K562 (cell line): ENCODE measurements around the gene LRP10. TPM values are rescaled to one million over a fixed set of nuclear protein-coding genes. Genes with fewer than 3 reads are reported as not detected.
A peak's percentile ranks its signal among the peaks of the same experiment; 100 is the strongest.

Experiments
- ARID3A ChIP-seq: IDR thresholded peaks from 2 replicates; pipeline ENCODE4 v1.6.1; 2012; ENCODE audit warnings: low read depth, low read length, improper control_type of control experiment, borderline replicate concordance
- ATF6 ChIP-seq: sonication (generic); formaldehyde crosslinking; IDR thresholded peaks from 2 replicates; pipeline ENCODE4 v1.4.0; 2020; ENCODE audit warnings: mild to moderate bottlenecking, missing genetic modification reagents
- BCLAF1 ChIP-seq, 2 experiments: fragments of 450-650 bp in 1 of 2; IDR thresholded peaks; 2 replicates each; pipeline ENCODE4 v1.6.1; 2011 to 2017; ENCODE audit warnings: low read depth in 2 of 2, antibody characterized with exemption in 1 of 2, borderline replicate concordance in 1 of 2, low read length in 1 of 2, mild to moderate bottlenecking in 1 of 2, mixed read lengths in 1 of 2; ENCODE audit not compliant: control insufficient read depth in 1 of 2
- CBX2 ChIP-seq: fragments of 200-600 bp; sonication (generic); IDR thresholded peaks from one replicate; pipeline ENCODE4 v1.6.1; 2012; ENCODE audit warnings: mild to moderate bottlenecking, low read length, inconsistent platforms; ENCODE audit not compliant: insufficient read depth, poor library complexity, severe bottlenecking
- E2F3 ChIP-seq: fragments of 250-450 bp; sonication (Bioruptor Pico); IDR thresholded peaks from 2 replicates; pipeline ENCODE4 v1.4.0; 2020; ENCODE audit warnings: mild to moderate bottlenecking
- EGR1 ChIP-seq: fragments of 450-650 bp; conservative IDR thresholded peaks from 2 replicates; pipeline ENCODE4 v1.6.1; 2017; ENCODE audit warnings: mild to moderate bottlenecking
- KDM5B ChIP-seq: fragments of 200-600 bp; sonication (generic); IDR thresholded peaks from 2 replicates; pipeline ENCODE4 v1.6.1; 2012; ENCODE audit warnings: low read depth, mild to moderate bottlenecking, moderate library complexity, low read length, control low read depth, inconsistent platforms; ENCODE audit not compliant: insufficient replicate concordance
- LARP7 ChIP-seq: fragments of 450-650 bp; IDR thresholded peaks from 2 replicates; pipeline ENCODE4 v1.6.1; 2016
- LEF1 ChIP-seq: fragments of 450-650 bp; IDR thresholded peaks from 2 replicates; pipeline ENCODE4 v1.6.1; 2016; ENCODE audit warnings: mild to moderate bottlenecking
- RB1 ChIP-seq: fragments of 450-650 bp; IDR thresholded peaks from 2 replicates; pipeline ENCODE4 v1.6.1; 2017; ENCODE audit warnings: low read depth, mild to moderate bottlenecking
- SAP30 ChIP-seq: fragments of 200-600 bp; sonication (generic); IDR thresholded peaks from 2 replicates; pipeline ENCODE4 v1.6.1; 2012; ENCODE audit warnings: borderline replicate concordance, low read depth, mild to moderate bottlenecking, moderate library complexity, low read length, control low read depth, inconsistent platforms; ENCODE audit not compliant: insufficient read depth, poor library complexity, severe bottlenecking
- YY1 ChIP-seq, 3 experiments: IDR thresholded peaks; 2 replicates each; pipeline ENCODE4 v1.6.1; 2011; ENCODE audit warnings: low read length in 2 of 3, mild to moderate bottlenecking in 2 of 3, moderate library complexity in 2 of 3, borderline replicate concordance in 1 of 3, control low read depth in 1 of 3, low read depth in 1 of 3; ENCODE audit not compliant: insufficient read depth in 3 of 3, insufficient replicate concordance in 2 of 3, control insufficient read depth in 1 of 3, insufficient read length in 1 of 3; ENCODE audit errors: extremely low read depth in 1 of 3
- ZBTB11 ChIP-seq, 3 experiments: fragments of 200-800 bp in 1 of 3; fragments of 250-450 bp in 1 of 3; fragments of 450-650 bp in 1 of 3; sonication (Bioruptor Pico) in 1 of 3; sonication (Bioruptor generic) in 1 of 3; formaldehyde crosslinking in 1 of 3; IDR thresholded peaks; 2 replicates each; pipeline versions ENCODE4 v1.6.1 to v1.8.0; 2016 to 2022; ENCODE audit warnings: mild to moderate bottlenecking in 2 of 3, missing genetic modification characterization in 2 of 3, missing compliant biosample characterization in 1 of 3, moderate library complexity in 1 of 3
- polyA plus RNA-seq, 8 experiments: library from polyadenylated mRNA; depleted of rRNA in 4 of 8; stranded (reverse) in 5 of 8; unstranded in 3 of 8; fragments of >200 nt; fragmentation: Nextera tagmentation in 2 of 8; fragmentation: Illumina TruSeq in 1 of 8; extraction: Ambion mirVana in 2 of 8; extraction: Trizol in 1 of 8; gene quantifications; 2 replicates each; pipeline versions ENCODE4 v1.2.1 to v1.2.3, GENCODE V29; 2011 to 2014; ENCODE audit warnings: inconsistent platforms in 1 of 8, missing spikeins in 1 of 8
- total RNA-seq, 7 experiments: library from RNA; depleted of rRNA in 6 of 7; stranded (reverse); fragments of >200 nt in 6 of 7; fragmentation: Illumina TruSeq in 2 of 7; extraction: Trizol in 2 of 7; gene quantifications; 2 replicates each; pipeline versions ENCODE4 v1.2.1 to v1.2.3, GENCODE V29; 2011 to 2021; ENCODE audit warnings: low replicate concordance in 1 of 7

Gene LRP10
- total and polyA plus RNA-seq, 9 of the 15 experiments (the other 6 are each of a cell fraction or from before 2014, with no cell fraction given): 1.3 to 45.5 (median 10.9) TPM

GRCh38 chr14:22871224-22872032 lies at the start of gene LRP10 (continued):
- peak; percentile 44; the same call in 1 of the 2 replicates for TF ChIP-seq ARID3A
- TF ChIP-seq BCLAF1 (IDR thresholded peaks at IDR 0.05; ENCODE audit: borderline replicate concordance in 1 of 2, control insufficient read depth in 1 of 2, low read depth in 2 of 2, low read length in 1 of 2): no peak
- TF ChIP-seq EGR1: peak; percentile 61
- TF ChIP-seq KDM5B: peak; percentile 45
- peak in 1 of 3 experiments; percentile 65 for TF ChIP-seq YY1 (IDR thresholded peaks at IDR 0.05; ENCODE audit: borderline replicate concordance in 1 of 3, control insufficient read depth in 1 of 3, extremely low read depth in 1 of 3, insufficient read depth in 3 of 3, insufficient read length in 1 of 3, insufficient replicate concordance in 2 of 3, low read depth in 1 of 3, low read length in 2 of 3)
- no peak for TF ChIP-seq LARP7
- TF ChIP-seq SAP30: no peak
- peak in 1 of 3 experiments; percentile 25; a peak in 1 of 6 replicates for TF ChIP-seq ZBTB11 (CRISPR knock-in tag; IDR thresholded peaks at IDR 0.05)
- no peak for TF ChIP-seq CBX2
- TF ChIP-seq ATF6 (CRISPR knock-in tag): 0 out of 2 replicates have a peak, but pooled peaks have one; percentile 26
- TF ChIP-seq RB1: peak; percentile 70
- 0 out of 2 replicates have a peak, but pooled peaks have one; percentile 13 for TF ChIP-seq E2F3 (CRISPR knock-in tag)
- TF ChIP-seq LEF1: peak; percentile 55; the same call in 1 of the 2 replicates
